Activated CD4-positive, alpha-beta memory T cell treated with anti-CD3 and anti-CD28 coated beads for 36 hours (primary cell): ENCODE results near the gene CMC2. TPM values are rescaled to one million over a fixed set of nuclear protein-coding genes. Genes with fewer than 3 reads are reported as not detected.

Experiments
- CTCF ChIA-PET: fragments of 350-600 bp; sonication (Branson Sonifier 250); formaldehyde crosslinking; loops from one replicate; lab custom pipeline; 2021; ENCODE audit warnings: antibody characterized with exemption, inconsistent platforms; lab: Charles Lee
- POLR2A ChIA-PET: fragments of 350-600 bp; sonication (Branson Sonifier 250); formaldehyde crosslinking; loops from one replicate; lab custom pipeline; 2021; ENCODE audit warnings: antibody characterized with exemption; lab: Charles Lee
- DNase-seq: peaks from one replicate; pipeline ENCODE4 v3.0.0-alpha.2; 2020
- H3K27ac Mint-ChIP-seq: one replicate; pipeline ENCODE4 v1.8.0; 2021; ENCODE audit warnings: mixed read lengths
- H3K27me3 Mint-ChIP-seq: one replicate; pipeline ENCODE4 v1.8.0; 2021; ENCODE audit warnings: mixed read lengths
- H3K36me3 Mint-ChIP-seq: one replicate; pipeline ENCODE4 v1.8.0; 2021; ENCODE audit warnings: mixed read lengths
- H3K4me1 Mint-ChIP-seq: one replicate; pipeline ENCODE4 v1.8.0; 2021; ENCODE audit warnings: low read depth, mixed read lengths
- H3K4me3 Mint-ChIP-seq: one replicate; pipeline ENCODE4 v1.8.0; 2021; ENCODE audit warnings: mild to moderate bottlenecking, mixed read lengths
- H3K9me3 Mint-ChIP-seq: one replicate; pipeline ENCODE4 v1.8.0; 2021; ENCODE audit warnings: mixed read lengths
- intact Hi-C: fragments of 100-400 bp; cut with micrococcal nuclease; formaldehyde crosslinking; loops from one replicate; pipeline ENCODE4 v1.15.1; 2023
- total RNA-seq, 2 experiments: library from RNA; stranded (reverse); gene quantifications; one replicate each; pipeline ENCODE4 v1.2.3, GENCODE V29; 2021

CMC2 gene
- total RNA-seq, 2 experiments from 2014 or later = 147 to 148 TPM

DNA sequence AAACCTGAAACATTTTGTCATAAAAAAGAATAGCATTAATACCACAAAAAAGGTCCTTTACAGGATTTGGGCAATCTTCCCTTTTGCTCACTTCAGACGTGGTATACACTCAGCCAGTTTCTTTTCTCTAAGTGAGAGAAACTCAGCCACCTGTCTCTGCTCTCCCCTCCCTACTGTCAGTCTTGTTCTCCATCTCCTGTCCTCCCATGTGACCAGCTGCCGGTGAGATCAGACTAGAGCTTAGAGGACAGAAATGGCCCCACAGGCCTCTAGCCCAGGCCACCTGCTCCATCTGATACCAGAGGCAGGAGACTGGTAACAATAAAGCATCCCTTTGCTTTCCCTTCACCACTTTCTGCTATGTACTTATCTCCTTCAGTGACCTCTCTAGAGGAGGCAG is 34.9 kb downstream of the CMC2 start:
- DNase-seq = peak; percentile 14
- Mint-ChIP-seq H3K9me3 (no peaks in the 10 kb centered on the region), H3K27me3 (no peaks in the 10 kb centered on the region), H3K36me3 (peaks cover 34% of the 10 kb centered on the region), H3K4me1 (peaks cover 14% of the 10 kb centered on the region), H3K27ac (no peak overlapping the region), H3K4me3 (no peak overlapping the region)
- ChIA-PET CTCF (interaction anchor here (0.8 kb wide), 1 partner anchor 64 kb away, joined by 3 read pairs; the partner anchor contains the start of gene ATMIN), POLR2A (no interaction called here)
- intact Hi-C loops = no loop called here

DNA sequence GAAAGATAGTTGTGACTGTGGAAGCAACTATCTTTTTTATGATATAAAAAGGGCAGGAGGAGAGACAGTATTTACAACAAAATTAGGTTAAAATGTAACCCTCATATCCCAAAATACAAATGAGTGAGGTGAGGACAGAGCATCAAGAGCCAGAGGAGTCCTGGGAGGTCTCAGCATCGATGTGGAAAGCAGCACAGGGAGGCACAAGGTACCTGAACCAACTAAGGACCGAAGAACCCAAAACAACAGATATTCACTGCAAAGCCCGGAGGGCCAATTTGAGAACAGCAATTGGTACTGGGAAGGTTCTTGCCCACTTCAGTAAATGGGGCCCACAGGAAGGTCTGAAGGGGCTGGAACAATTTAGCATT is 37.6 kb downstream of the CMC2 start:
- Mint-ChIP-seq H3K4me1 (peaks cover 15% of the 10 kb centered on the region), H3K9me3 (no peaks in the 10 kb centered on the region), H3K4me3 (no peak overlapping the region), H3K36me3 (peaks cover 20% of the 10 kb centered on the region), H3K27me3 (no peaks in the 10 kb centered on the region), H3K27ac (no peak overlapping the region)
- intact Hi-C loops = no loop called here
- CTCF ChIA-PET = no interaction called here
- POLR2A ChIA-PET = no interaction called here
- DNase-seq = no peak

DNA sequence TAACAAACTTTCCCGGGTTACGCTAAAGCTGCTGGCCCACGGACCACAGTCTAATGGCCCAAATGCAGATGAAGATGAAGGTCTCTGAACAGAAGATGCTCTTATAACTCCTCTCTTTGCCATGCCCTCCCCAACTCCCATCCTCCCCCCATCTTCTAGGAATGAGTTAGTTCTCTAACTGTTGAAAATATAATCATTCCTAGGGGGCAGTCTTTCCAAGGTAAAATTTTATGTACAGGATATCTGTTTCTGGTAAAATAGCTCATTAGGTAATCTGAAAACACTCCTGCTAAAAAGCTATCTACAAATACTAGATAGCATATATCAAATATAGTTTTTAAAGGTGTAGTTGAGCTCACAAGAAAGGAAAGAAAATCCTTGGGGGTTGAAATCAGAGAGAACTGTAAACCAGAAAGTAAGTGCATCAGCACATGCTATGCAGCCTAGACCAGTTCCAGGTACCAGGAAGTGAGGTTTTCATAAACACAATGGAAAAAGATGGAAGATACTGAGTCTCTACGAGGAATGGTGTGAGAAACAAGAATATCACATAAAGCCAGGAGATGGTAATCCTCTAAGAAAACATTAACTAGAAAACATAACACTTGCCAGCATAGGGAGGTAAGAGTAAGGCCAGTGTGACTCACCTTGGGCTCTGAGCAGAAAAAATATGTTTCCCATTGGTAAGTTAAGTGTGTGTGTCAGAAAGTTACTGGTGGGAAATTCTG is 38.1 kb downstream of the CMC2 start:
- Mint-ChIP-seq H3K27ac (no peak overlapping the region), H3K27me3 (no peaks in the 10 kb centered on the region), H3K4me1 (peaks cover 15% of the 10 kb centered on the region), H3K36me3 (peaks cover 18% of the 10 kb centered on the region), H3K4me3 (no peak overlapping the region), H3K9me3 (no peaks in the 10 kb centered on the region)
- intact Hi-C loops = no loop called here
- no peak for DNase-seq
- ChIA-PET CTCF (no interaction called here), POLR2A (no interaction called here)

DNA sequence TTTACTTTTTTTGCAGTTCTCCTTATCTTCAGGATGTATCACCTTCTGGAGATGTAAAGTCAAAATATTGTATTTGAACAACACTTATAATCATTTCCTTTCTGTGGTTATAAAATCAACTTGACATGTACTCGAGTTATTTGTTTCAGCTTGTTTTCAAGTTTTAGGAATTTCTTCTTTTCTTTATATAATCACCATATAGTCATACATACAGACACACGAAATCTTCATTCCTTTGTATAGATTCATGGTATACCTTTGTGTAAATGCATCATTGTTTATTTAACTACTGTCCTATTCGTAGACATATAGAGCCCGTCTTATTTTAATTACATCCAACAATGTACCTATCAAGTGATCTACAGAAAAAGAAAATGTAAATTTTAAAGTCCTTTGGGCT is 40.1 kb downstream of the CMC2 start:
- POLR2A ChIA-PET = no interaction called here
- Mint-ChIP-seq H3K27ac (no peak overlapping the region), H3K9me3 (peaks cover 2% of the 10 kb centered on the region), H3K4me3 (no peak overlapping the region), H3K4me1 (peaks cover 8% of the 10 kb centered on the region), H3K27me3 (no peaks in the 10 kb centered on the region), H3K36me3 (peaks cover 16% of the 10 kb centered on the region)
- CTCF ChIA-PET = interaction anchor here (0.6 to 1.4 kb wide), 2 partner anchors 10 to 39 kb away, joined by 3 to 7 read pairs; no protein-coding TSS in a partner anchor
- DNase-seq = no peak
- intact Hi-C loops = no loop called here

DNA sequence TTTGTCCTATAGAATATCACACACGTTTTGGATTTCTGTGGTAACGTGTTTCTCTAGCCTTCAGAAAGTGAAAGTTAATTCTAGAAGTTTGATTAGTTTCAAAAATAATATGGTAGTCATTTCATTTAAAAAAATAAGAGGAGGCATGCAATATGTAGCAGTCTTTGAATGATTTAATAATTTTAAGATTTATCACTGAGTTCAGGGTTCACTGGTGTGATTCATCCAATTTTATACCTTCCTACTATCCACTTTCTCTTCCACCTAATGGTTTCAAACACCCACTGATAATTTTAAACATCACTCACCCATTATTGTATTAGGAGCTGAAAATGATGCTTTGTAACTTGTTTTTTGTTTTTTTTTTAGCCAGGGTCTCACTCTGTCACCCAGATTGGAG is 42.3 kb downstream of the CMC2 start:
- POLR2A ChIA-PET = no interaction called here

DNA sequence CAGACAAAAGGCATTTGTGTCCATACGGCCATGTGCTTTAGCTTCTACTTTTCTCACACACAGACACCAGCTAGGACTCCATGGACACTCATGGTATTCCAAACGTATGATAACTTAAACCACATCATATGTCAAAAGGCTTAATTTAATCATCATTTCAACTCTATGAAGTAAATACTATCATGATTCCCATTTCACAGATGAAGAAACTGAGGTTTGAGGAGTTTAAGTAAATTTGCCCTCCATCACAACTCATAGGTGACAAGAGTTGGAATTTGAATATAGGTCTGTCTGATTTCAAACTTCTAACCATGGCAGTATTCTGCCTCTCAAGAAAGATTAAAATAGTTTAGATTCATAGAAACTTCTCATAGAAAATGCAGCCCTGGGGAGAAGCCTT is 43.8 kb downstream of the CMC2 start:
- H3K27ac Mint-ChIP-seq = no peak overlapping the region
- peaks cover 28% of the 10 kb centered on the region for H3K36me3 Mint-ChIP-seq
- ChIA-PET POLR2A (no interaction called here), CTCF (no interaction called here)
- H3K9me3 Mint-ChIP-seq = peaks cover 39% of the 10 kb centered on the region
- peaks cover 5% of the 10 kb centered on the region for H3K4me1 Mint-ChIP-seq
- H3K4me3 Mint-ChIP-seq = no peak overlapping the region
- no peak for DNase-seq
- intact Hi-C loops = no loop called here
- H3K27me3 Mint-ChIP-seq = no peaks in the 10 kb centered on the region

More for the DNA sequence above, 42.3 kb downstream of the CMC2 start:
- DNase-seq = no peak
- peaks cover 8% of the 10 kb centered on the region for H3K4me1 Mint-ChIP-seq
- CTCF ChIA-PET = no interaction called here
- H3K27me3 Mint-ChIP-seq = no peaks in the 10 kb centered on the region
- intact Hi-C loops = no loop called here
- no peak overlapping the region for H3K4me3 Mint-ChIP-seq
- H3K27ac Mint-ChIP-seq = no peak overlapping the region
- H3K9me3 Mint-ChIP-seq = peaks cover 25% of the 10 kb centered on the region
- peaks cover 28% of the 10 kb centered on the region for H3K36me3 Mint-ChIP-seq

DNA sequence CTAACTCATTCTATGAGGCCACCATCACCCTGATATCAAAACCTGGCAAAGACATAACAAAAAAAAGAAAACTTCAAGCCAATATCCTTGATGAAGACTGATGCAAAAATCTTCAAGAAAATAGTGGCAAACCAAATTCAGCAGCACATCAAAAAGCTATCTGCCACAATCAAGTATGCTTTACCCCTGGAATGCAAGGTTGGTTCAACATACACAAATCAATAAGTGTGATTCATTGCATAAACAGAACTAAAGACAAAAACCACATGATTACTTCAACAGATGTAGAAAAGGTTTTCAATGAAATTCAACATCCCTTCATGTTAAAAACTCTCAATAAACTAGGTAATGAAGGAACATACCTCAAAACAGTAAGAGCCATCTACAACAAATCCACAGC is 48.4 kb downstream of the CMC2 start:
- CTCF ChIA-PET = no interaction called here
- no peak for DNase-seq
- Mint-ChIP-seq H3K36me3 (peaks cover 51% of the 10 kb centered on the region), H3K4me3 (no peak overlapping the region), H3K4me1 (no peaks in the 10 kb centered on the region), H3K27ac (no peak overlapping the region), H3K9me3 (peaks cover 62% of the 10 kb centered on the region), H3K27me3 (no peaks in the 10 kb centered on the region)
- POLR2A ChIA-PET = interaction anchor here (0.6 kb wide), 1 partner anchor 678 kb away, joined by 3 read pairs; no protein-coding TSS in a partner anchor
- intact Hi-C loops = no loop called here

DNA sequence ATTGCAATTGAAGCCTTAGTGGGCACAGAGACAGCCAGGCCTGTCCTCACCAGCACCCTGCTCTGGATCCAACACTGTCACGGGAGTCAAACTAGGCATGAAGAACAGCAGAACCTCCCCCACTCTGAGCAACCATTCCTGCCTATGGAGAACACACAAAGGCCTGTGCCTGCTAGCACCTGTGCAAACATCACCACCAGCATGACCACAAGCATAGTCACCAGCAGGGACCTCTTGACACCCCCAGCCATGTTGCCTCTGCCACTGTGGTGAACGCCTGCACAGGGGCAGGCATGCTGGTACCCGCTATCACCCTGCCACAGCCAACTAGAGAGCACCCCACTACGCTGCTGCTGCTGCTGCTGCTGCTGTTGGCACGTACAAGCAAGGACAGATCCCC is 51.7 kb downstream of the CMC2 start:
- intact Hi-C loops = no loop called here
- Mint-ChIP-seq H3K36me3 (peaks cover 38% of the 10 kb centered on the region), H3K4me3 (no peak overlapping the region), H3K27me3 (no peaks in the 10 kb centered on the region), H3K9me3 (peaks cover 47% of the 10 kb centered on the region), H3K4me1 (no peaks in the 10 kb centered on the region), H3K27ac (no peak overlapping the region)
- DNase-seq = no peak
- ChIA-PET CTCF (no interaction called here), POLR2A (no interaction called here)

DNA sequence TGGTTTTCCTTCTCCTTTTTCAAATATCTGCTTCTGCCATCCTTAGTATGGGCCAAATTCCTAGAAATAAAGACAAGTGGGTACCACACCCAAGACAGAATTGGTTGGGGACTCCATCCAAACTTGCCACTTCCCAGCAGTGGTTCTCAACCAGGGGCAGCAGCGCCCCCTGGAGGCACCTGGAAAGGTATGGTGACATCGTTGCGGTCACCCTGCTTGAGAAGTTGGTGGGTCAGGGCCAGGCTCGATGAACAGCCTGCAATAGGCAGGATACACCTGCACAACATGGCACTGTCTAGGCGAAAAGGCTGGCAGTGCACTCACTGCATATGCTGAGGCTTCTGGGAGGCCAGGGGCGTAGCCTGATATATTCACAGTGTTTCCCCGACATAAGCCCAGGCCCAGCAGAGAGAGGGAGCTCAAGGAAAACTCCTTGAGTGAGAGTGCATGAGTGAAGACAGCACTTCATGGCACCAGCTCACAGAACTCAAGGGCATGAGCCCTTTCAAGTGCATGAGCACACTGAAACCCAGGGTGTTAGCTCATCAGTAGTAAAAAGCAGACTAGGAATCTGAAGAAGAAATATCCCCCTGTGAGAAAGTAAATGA is 57.7 kb downstream of the CMC2 start:
- peaks cover 13% of the 10 kb centered on the region for H3K27me3 Mint-ChIP-seq
- ChIA-PET CTCF (interaction anchor here (0.6 to 2.2 kb wide), 6 partner anchors 9 to 118 kb away, joined by 3 to 12 read pairs (median 5); no protein-coding TSS in a partner anchor), POLR2A (no interaction called here)
- no peaks in the 10 kb centered on the region for H3K36me3 Mint-ChIP-seq
- no peak overlapping the region for H3K27ac Mint-ChIP-seq
- no peak overlapping the region for H3K4me3 Mint-ChIP-seq
- peaks cover 22% of the 10 kb centered on the region for H3K4me1 Mint-ChIP-seq
- peak; percentile 69 for DNase-seq
- peaks cover 2% of the 10 kb centered on the region for H3K9me3 Mint-ChIP-seq
- intact Hi-C loops = loop anchor here (1.0 to 5.0 kb wide), 4 partner anchors 25 to 422 kb away; no protein-coding TSS in a partner anchor

DNA sequence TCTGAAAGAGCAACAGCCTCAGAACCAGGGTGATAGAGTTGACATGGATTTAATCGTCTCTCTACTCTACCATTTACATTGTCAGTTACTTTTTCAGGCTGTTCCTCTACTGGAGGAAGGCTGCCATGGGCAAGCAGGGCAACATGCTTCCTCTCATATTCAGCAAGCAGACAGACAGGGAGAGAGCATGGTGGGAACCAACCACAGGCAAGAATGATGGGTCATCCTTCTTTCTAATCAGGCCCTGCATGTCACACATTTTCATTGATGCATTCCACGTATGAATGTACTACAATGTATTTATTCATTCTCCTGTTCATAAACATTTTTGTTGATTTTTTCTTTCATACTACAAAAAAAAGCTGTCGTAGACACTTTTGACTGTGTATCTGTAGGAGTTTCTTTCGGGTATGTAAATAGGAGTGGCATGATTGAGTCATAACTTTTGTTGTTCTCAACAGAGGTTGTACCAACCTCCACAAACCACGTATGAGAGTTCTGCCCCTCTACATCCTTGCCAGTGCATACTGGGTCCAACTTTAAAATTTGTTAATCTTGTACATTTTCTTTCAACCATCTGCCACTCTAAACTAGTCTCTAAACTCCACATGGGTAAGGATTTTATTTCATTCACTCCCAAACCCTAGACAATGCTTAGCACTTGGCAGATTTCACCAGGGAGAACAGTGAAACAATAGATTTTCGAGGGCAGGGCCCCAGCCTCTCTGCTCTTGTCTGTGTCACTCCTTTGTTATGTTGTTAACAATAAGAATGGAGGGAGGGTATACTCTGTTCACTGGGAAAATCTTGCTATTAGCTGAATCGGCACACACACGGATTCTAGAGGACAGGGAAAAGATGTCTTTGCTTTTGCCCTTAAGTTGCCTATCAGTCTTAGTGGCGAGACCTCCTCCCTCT is 58.7 kb downstream of the CMC2 start:
- POLR2A ChIA-PET = no interaction called here
- intact Hi-C loops = loop anchor here (1.0 to 5.0 kb wide), 3 partner anchors 49 to 421 kb away; no protein-coding TSS in a partner anchor
- H3K27ac Mint-ChIP-seq = no peak overlapping the region
- H3K4me1 Mint-ChIP-seq = peaks cover 22% of the 10 kb centered on the region
- no peak for DNase-seq
- CTCF ChIA-PET = interaction anchor here (1.2 to 2.2 kb wide), 4 partner anchors 16 to 421 kb away, joined by 3 to 12 read pairs (median 5); no protein-coding TSS in a partner anchor
- no peaks in the 10 kb centered on the region for H3K36me3 Mint-ChIP-seq
- peaks cover 13% of the 10 kb centered on the region for H3K27me3 Mint-ChIP-seq
- no peak overlapping the region for H3K4me3 Mint-ChIP-seq
- peaks cover 2% of the 10 kb centered on the region for H3K9me3 Mint-ChIP-seq

DNA sequence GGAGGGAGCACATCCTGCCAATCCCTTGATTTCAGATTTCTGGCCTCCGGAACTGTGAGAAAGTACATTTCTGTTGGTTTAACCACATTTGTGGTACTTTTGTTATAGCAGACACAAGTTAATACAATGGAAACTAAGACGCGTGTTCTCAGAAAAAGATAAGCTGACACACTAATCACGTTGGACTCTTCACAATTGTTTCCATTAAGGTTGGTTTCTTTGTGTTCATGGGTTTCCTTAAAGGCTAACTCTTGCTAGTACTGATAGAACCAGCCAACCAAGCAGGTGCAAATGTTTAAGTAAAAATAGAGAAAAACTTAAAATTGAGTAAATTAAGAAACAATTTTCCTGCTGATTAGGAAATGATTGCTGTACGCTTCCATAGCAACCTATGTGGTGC is 59.4 kb downstream of the CMC2 start:
- ChIA-PET POLR2A (no interaction called here), CTCF (interaction anchor here (1.2 to 2.2 kb wide), 3 partner anchors 15 to 421 kb away, joined by 3 to 12 read pairs (median 6); no protein-coding TSS in a partner anchor)
- Mint-ChIP-seq H3K9me3 (peaks cover 2% of the 10 kb centered on the region), H3K4me1 (peaks cover 22% of the 10 kb centered on the region), H3K36me3 (no peaks in the 10 kb centered on the region), H3K27ac (no peak overlapping the region), H3K27me3 (peaks cover 13% of the 10 kb centered on the region), H3K4me3 (no peak overlapping the region)
- no peak for DNase-seq
- intact Hi-C loops = loop anchor here (5.0 kb wide), 2 partner anchors 365 to 420 kb away; no protein-coding TSS in a partner anchor
